Activated CD4-positive, alpha-beta T cell treated with anti-CD3 and anti-CD28 coated beads for 48 hours (primary cell): ENCODE results near the gene FRYL.
A peak's percentile ranks its signal among the peaks of the same experiment; 100 is the strongest.

Source experiments
- DNase-seq: peaks from one replicate; pipeline ENCODE4 v3.0.0-alpha.2; 2020

Gene FRYL

DNA sequence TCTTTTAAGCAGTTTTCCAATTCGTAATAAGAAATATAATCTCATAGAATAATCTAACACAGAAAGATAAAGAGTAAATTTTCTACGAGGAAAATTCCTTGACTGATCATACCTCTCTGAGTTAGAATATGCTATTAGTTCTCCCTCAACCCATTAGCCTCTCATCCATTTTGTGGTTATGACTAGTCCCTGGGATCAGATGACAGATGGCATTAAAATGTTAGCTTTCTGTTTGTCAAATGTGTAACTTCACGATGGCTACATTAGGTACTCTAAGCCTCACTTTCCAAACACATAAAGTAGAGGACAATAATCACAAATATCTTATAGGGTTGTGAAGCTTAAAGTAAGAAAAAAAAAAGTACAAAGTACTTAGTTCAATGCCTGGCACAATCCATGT lies 177.9 kb downstream of the FRYL start:
- DNase-seq, result no peak

DNA sequence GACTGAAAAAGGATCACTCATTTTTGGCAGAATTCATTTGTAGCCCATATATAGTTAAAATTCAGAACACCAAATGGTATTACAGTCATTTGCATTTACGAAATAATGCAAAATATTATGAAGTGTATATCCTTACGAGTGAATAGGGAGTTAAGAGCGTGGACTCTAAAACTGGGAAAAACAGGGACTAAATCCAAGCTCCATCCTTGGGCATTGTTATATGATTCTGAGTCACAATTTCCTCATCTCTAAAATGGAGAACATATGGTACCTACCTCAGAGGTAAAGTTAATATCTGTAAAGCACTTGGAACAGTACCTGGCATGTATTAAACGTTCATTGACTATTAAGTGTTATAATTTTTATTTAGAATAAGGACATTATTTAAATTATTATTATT lies 183.7 kb downstream of the FRYL start:
- DNase-seq, result no peak

DNA sequence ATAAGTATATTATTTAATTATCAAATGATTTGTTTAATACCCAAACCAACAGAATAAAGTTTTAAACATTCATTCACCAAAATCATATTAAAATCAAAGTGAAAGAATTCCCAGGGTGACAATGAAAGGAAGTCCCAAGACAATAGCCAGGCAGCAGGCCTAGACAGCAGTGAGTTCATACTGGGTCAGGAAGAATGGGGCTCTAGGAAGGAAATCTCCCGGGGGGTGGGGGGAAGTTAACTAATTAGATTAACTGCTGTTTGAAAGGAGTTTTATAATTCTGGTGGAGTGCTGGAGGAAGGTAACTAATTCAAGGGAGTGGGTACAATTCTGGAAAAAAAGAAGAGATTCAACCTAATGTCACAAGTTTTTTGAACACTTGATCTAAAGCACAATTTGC lies 185.9 kb downstream of the FRYL start:
- no peak for DNase-seq

DNA sequence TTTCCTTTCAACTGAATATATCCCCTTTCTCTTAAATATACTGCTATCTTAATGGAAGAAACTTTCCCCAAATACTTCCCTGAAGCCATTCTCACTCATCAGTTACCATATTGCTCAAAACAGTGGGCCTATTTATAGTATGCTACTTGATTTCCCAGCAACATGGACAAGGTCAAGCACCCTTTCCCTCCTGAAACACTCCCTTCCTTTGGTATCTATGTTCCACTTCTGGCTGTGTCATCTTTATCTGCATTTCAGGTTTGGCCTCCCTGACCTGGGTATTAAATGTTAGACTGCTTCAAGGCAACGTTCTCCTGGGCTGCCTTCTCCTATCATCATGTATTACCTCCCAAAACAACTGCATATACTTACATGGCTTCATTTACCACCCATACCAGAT lies 188.7 kb downstream of the FRYL start:
- no peak for DNase-seq

DNA sequence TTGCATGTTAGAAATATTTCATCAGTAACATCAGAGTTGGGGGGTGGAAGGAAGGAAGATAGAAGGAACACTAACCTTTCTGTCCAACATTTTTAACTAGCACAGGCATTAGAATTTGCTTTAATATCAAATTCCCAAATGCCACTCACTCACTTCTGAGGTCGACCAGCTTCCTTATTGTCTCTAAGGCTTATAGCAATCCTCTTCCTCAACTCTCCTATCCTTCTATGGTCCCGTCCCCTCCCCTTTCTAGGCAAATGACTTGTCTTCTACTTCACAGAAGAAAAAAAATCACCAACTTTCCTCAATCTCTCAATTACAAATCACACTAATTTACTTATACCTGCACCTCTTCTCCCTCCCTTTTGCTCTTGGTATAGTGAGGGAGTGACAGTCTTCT lies 189.2 kb downstream of the FRYL start:
- DNase-seq, result no peak

DNA sequence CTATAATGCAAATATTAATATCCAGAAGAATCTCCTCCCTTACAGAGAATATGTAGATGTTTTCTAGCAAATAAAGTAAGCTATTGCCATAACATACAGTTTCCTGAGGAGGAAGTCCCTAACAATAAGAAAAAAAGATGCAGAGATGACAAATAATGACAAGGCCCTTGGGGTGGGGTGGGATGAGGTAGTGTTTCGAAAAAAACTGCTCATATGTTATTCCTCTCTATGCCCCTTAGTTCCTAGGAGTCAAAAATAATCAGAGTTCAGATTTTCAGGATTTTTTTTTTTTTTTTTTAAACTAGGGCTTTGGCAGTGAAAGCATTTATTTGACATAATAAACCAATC lies 191.0 kb downstream of the FRYL start:
- DNase-seq, result no peak

DNA sequence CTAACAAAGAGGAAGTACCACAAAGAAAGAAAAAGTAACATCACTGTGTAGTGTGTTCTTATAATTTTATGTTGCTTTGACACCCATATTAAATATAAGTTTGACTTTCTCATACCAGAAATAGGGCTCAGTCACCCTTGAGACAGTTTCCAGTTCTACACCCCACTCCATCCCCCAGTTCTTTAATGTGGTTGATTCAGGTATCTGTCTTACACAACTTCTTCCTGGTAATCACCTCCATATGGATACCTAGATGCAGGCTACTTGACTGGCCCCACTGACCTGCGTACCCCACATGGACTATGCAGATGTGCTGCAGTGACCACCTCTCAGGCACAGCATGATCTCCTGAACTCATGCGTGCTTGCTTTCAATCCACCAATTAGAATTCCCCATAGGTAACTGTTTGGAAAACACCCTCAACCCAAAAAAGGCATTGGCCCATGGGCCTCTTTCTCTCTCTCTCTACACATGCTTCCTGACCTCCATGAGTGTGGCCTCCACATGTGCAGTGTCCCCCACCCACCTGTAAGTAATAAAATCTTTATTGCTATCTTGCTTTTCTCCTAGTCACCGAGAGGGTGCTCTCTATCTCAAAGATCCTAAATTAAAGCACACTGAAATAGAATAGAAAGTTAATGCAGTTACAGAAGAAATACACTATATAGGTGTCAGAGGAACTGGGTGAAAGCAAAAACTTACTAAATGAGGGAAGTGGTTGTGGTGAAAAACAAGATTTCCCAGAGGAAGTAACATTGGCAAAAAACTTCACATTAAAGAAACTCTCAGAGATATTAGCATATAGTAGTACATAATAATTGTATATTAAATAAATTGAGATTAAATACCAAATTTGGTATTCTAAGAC lies 191.6 kb downstream of the FRYL start:
- DNase-seq, result no peak

DNA sequence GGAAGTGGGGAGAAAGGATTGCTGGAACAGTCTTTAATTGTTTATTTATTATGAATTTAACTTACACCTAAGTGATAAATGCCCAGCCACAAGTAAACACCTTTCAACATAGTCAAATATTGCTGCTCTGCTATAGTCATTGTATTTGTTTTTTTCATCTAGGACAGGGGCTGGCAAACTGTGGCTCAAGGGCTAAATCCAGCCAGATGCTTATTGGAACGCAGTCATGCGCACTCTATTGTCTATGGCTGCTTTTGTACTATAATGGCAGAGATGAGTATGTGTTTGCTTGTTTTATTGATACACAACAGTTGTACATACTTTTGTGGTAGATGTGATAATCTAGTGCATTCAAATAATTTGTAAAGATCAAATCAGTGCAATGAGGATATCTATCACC lies 194.7 kb downstream of the FRYL start:
- DNase-seq, result no peak

DNA sequence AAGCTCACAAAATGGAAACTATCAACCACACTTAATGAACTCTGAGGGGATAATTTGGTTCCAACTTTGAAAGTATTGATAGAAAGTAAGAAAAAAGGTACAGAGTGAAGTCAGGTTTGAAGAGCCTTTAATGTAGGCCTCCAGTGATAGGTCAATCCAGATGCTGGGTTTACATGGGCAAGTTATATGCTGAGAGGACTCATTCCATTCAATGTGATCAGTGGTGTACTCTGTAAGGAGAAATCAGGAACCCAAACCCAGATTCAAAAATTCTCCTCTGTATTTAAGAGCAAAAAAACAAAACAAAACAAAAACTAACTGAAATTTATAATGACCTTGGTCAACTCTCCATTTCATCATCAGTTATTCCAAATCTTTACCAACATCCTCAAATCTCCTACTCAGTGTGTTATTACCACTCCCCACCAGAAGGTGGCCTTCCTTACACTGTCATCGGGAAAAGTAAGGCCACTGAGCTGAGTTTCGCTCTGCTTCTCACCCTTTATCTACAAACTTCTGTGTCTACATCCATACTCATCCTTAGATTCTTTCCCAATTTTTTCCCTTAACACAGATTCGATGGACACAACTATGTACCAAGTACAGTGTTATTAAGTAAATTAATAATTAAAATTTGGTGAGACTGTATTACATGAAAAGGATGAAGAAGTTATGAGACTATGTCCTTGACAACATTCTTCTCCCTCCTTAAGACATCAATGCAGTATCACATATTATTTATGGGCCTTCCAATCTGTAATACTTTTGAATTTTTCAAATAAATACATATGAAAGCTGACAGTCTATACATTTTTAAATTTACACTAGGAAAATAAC lies 201.7 kb downstream of the FRYL start:
- peak; percentile 54 for DNase-seq

DNA sequence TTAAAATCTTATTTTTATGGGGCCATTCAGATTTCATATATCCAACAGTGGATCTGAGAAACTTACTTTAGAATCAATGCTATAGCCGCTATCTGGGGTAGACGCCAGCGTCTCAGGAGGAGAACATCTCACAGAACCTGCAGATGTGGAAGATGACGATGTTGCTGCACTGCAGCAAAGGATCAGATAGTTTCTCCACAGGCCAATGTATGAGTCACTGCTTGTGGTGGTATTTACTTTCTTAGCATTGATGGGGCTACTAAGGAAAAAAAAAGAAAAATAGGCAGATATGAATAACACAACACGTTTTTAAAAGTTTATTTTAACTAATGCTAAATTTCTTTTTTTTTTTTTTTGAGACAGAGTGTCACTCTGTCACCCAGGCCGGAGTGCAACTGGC lies 204.1 kb downstream of the FRYL start:
- no peak for DNase-seq

DNA sequence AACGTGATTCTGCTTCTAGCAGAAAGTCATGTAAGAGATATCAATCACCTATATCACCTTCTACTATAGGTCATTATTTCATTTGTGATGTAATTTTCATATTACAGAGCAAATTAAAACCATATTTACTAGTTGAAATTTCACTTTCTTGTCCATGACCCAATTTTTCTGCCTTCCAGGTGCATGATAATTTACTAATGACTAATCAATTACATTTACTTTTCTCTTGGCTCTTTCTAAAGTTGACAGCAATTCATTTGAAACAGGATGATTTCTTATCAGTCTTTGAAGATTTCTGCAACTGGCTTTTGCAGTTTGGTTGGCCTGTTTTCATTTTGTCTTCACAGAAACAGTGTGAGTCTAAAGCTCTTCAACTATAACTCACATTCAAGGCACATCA lies 208.6 kb downstream of the FRYL start:
- no peak for DNase-seq

DNA sequence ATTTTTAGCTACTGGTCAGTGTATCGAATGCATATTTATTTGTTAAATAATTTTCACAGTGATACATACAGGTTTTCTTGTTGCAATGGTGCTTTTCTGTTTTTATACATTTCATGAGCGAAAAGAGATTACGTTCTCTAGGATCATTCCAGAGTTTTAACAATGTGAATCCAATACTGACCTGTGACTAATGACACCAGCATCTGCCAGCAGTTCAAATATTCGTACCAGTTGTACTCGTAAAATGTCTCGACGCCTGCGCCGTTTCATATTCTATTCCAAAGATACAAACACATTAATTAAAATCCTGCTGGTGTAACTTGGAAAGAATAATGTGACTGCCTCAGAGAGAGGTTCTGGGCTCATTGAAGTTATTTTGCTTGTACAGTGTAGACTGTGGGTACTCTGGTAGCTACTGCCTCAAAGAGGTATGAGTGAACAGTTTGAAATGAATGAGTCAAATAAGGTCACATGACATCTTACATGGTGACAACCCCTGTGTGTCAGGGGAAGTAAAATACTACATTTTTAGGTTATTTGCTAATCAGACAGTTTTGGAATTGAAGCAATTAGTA lies 209.3 kb downstream of the FRYL start:
- DNase-seq, result no peak

DNA sequence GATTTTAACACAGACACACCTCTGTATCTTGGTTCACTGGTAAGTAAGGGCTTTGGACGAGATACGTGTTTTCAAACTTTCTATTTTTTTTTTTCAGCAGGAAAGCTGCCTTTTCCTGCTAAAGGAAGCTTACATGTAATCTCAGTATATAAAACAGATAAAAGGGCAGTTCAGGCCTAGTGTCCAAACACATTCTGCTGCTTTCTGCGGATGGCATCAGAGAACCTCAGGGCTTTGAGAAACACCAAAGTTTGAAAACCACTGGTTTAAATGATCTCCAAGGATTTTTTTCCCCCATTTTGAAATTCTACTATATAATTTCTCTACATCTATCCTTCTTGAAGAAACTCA lies 214.1 kb downstream of the FRYL start:
- DNase-seq, result no peak

DNA sequence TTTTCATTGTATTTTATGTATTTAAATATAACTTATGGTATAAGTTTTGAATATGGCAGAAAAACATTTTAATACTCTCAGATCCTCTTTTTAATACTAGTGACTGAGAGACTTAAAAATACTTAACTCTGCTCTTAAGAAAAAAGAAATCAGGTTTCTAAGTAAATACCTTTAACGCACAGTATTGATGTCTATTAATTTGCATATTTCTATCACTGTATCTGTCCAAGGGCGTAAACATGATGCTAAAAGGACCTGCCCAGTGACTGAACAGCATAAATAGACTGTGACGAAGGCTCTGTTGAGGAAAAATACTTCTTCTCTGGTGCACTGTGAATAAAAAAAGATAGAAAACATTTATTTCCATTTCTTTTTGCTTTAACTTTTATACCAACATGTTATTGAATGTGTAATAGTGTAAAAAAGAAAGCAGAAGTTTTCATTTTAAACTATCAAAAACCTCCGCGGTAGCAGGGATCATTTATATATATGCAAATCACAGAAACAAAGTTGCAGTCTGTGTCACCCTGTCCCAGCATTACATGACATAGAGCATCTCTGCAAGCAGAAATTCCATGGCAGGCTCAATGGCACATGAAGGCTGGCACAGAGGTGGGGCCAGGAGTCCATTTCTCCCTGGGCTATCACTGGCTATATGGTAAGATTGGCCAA lies 214.6 kb downstream of the FRYL start:
- no peak for DNase-seq

DNA sequence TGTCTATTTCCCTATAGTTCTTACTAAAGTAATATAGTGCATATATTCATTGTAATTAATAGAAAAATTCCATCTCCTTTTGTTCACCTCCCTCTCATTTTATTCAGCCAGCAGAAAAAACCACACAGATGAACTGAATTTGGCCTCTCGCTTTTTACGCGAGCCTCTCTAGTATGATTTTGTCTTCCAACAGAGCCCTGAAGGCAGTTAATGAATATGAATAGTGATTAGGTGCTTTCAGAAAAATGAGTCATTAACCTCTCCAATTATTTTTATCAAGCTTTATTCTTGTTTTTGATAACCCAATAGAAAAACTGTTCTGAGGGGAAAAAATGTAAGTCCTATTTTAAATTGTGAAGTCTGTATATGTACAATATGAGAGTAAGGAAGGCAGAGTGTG lies 215.9 kb downstream of the FRYL start:
- DNase-seq, result no peak

DNA sequence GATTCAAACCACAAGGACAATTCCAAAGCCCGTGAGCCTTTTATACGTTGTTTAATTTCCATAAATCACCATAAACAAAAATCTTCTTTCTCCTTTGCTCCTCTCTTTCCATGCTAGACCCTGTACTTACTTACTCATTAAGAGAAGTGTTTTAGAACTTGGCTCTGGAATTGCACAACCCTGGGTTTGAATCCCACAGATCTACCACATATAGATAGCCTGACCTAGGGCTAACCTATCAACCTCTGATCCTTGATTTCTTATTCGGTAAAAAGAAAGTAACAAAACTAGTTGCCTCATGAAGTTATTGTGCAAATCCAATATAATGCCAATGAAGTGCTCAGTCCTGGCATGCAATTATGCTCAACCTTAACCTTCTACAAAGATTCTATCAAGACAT lies 221.3 kb downstream of the FRYL start:
- no peak for DNase-seq

DNA sequence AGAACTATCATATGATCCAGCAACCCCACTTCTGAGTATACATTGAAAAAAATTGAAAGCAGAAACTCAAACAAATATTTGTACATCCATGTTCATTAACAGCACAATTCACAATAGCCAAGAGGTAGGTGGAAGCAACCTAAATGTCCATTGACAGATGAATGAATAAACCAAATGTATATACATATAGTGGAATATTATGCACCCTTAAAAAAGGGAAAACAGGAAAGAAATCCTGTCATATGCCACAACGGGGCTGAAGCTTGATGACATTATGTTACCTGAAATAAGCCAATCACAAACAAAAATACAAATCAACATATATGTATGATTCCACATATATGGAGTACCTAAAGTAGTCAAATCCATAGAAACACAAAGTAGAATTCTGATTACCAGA lies 222.1 kb downstream of the FRYL start:
- DNase-seq, result no peak

DNA sequence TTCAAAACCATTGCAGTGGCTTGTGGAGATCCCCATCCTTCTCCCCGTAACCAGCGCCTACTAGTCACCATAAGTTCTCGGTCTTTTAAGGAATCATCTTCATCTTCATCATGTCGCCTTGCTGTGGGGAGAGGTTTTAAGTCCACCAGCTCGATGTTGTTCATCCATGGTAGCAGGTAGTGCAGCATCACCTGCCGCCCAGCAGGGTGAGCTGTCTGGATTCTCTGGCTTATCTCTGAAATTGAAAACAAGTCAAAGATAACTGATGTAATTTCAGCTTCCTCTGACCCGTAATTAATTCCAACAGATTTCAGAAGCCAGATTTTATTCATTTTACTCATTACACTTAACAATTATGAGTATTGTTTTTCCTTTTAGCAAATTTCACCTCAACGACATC lies 222.6 kb downstream of the FRYL start:
- DNase-seq, result peak; percentile 28

DNA sequence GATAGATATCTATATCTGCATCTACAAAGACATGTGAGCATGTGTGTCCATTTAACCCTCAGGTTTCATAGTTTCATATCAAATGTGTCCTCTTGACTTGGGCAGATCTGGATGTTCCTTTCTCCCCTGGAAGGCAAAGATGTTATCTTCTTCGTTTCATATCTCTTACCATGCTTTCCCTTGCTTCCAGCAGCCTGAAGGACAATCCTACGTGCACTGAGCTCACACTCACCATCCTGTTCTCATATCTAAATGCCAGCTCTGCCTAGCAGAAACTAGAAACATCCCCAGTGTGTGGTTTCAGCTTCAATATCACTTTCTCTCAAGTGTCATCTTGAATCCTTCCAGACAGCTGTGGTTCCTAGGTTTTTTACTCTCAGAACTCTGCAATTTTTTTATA lies 223.8 kb downstream of the FRYL start:
- DNase-seq, result no peak

DNA sequence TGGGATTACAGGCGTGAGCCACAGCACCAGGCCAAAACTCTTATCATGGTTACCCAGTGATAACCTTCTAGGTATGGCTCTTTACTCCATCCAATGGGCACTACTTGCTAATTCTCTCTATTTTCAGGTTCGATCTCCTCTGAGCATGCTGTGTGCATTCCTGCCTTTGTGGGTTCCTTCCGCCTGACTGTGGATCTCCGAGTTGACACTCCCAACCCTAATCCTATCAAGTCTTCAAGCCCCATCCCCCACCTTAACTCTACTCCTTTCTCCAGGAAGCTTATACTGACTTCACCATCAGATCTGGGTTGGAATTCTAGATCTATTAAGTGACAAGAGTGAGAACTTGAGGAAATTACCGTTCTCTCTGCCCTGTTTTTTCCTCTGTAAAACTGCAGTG lies 225.5 kb downstream of the FRYL start:
- no peak for DNase-seq

DNA sequence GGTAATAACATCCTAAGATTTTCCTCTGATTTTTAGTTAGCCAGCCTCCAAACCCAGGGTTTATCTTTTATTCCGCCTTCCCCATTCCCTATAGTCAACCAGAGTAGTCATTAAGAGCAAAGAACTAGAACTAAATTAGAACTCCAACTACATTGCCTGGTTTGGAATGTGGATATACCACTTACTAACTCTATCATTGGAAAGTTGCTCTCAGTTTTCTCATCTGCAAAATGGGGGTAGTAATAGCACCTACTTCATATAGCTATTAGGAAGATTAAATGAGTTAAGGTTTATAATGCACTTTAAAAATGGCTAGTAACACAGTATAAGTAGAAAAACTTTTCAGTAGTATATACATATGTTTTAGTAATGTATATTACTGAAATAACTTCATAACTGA lies 226.4 kb downstream of the FRYL start:
- DNase-seq, result no peak

DNA sequence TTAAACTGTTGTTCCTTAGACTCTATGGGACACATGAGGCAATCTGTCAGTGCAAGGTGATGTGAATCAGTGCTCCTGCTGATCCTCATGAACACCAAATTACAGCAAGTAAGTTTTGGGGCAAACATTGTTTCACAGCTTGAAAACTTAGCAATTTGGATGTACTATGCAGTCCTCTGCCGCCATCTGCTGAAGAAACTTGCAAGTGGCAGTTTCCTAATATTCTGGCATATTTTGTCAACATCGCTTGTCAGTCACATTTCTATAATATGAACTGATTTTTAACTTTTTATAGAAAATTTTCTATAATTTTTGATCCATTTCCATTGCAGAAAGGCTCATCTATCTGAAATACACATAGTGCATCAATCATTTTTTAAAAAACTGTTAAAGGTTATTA lies 233.7 kb downstream of the FRYL start:
- peak; percentile 35 for DNase-seq

DNA sequence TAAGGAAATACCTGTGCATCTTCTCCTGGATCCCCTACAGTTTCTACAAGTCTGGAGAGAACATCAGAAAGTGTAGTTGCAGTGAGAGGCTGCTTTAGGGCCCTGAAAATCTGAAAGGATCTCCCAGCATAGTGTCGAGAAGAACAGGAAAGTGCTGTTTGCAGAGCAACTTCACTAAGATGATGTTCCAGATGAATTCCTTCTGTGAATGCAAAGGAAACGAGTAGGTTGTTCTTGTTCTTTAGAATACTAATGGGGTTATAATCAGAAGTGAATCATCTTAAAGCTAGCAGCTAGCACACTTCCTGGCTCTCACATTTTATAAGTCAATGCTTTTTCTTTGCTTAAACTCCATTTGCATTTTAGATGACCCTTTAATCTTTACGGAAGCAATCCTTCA lies 236.3 kb downstream of the FRYL start:
- DNase-seq, result no peak

DNA sequence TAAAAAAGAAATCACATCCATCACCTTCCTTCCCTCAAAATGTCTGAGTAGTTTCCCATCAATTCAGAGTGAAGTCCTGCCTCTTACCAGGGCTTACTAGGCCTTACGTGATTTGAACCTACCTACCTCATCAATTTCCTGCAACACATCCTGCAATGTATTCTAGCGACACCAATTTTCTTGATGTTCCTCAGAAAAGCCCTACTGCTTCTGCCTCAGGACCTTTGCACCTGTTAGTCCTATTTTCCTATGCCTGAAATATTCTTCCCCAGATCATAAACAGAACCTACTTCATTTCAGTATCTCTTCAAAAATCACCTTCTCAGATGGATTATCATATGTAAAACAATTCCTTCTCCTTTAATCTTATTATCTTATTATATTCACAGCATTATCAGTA lies 237.2 kb downstream of the FRYL start:
- no peak for DNase-seq
